Activated CD4-positive, alpha-beta memory T cell treated with anti-CD3 and anti-CD28 coated beads for 36 hours (primary cell): ENCODE data around the gene BCL7B. TPM values are rescaled to one million over a fixed set of nuclear protein-coding genes. Genes with fewer than 3 reads are reported as not detected.
A peak's percentile ranks its signal among the peaks of the same experiment; 100 is the strongest.
"Not testable (repeated sequence)": the region's sequence is repeated elsewhere in the genome, so short reads cannot be mapped to it uniquely, and the experiment has no call there.

Experiments used
- CTCF ChIA-PET: fragments of 350-600 bp; sonication (Branson Sonifier 250); formaldehyde crosslinking; loops from one replicate; lab custom pipeline; 2021; ENCODE audit warnings: antibody characterized with exemption, inconsistent platforms; lab: Charles Lee
- POLR2A ChIA-PET: fragments of 350-600 bp; sonication (Branson Sonifier 250); formaldehyde crosslinking; loops from one replicate; lab custom pipeline; 2021; ENCODE audit warnings: antibody characterized with exemption; lab: Charles Lee
- DNase-seq: peaks from one replicate; pipeline ENCODE4 v3.0.0-alpha.2; 2020
- H3K27ac Mint-ChIP-seq: one replicate; pipeline ENCODE4 v1.8.0; 2021; ENCODE audit warnings: mixed read lengths
- H3K27me3 Mint-ChIP-seq: one replicate; pipeline ENCODE4 v1.8.0; 2021; ENCODE audit warnings: mixed read lengths
- H3K36me3 Mint-ChIP-seq: one replicate; pipeline ENCODE4 v1.8.0; 2021; ENCODE audit warnings: mixed read lengths
- H3K4me1 Mint-ChIP-seq: one replicate; pipeline ENCODE4 v1.8.0; 2021; ENCODE audit warnings: low read depth, mixed read lengths
- H3K4me3 Mint-ChIP-seq: one replicate; pipeline ENCODE4 v1.8.0; 2021; ENCODE audit warnings: mild to moderate bottlenecking, mixed read lengths
- H3K9me3 Mint-ChIP-seq: one replicate; pipeline ENCODE4 v1.8.0; 2021; ENCODE audit warnings: mixed read lengths
- intact Hi-C: fragments of 100-400 bp; cut with micrococcal nuclease; formaldehyde crosslinking; loops from one replicate; pipeline ENCODE4 v1.15.1; 2023
- total RNA-seq, 2 experiments: library from RNA; stranded (reverse); gene quantifications; one replicate each; pipeline ENCODE4 v1.2.3, GENCODE V29; 2021

BCL7B gene
- total RNA-seq, 2 experiments from 2014 or later: 48.0 to 50.3 TPM

DNA sequence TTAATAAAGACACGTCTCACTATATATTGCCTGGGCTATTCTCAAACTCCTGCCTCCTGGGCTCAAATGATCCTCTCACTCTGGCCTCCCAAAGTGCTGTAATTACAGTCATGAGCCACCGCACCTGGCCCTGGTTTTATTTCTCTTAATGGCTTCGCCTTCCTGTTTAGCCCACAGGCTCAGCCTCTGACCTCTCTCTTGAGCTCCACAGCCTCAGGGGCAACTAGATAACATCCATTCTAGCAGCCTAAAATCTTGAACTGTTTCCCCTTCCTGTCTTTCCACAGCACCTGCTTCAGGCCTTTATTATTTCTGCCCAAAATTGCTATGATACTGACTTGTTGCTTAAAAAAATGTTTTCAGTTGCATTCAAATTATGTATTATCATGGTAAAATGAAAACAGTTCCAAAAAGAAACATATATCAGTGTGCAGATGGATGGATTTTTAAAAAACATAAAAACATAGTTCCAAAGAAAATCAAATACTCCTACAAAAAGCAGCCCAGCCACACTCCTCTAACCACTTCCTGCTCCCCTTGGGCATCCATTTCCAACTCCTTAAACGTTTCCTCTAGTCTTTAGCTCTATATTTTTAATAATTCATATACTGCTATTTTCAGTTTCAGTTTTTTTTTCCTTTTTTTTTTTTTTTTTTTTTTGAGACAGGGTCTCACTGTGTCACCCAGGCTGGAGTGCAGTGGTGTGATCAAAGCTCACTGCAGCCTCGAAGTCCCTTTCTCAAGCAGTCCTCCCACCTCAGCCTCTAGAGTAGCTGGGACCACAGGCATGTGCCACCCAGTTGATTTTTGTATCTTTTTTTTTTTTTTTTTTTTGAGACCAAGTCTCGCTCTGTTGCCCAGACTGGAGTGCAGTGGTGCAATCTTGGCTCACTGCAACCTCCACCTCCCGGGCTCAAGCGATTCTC, 30.3 kb downstream of the BCL7B start:
- no peaks in the 10 kb centered on the region for H3K27me3 Mint-ChIP-seq
- H3K4me1 Mint-ChIP-seq: peaks cover 31% of the 10 kb centered on the region
- no peak overlapping the region for H3K4me3 Mint-ChIP-seq
- ChIA-PET CTCF (no interaction called here), POLR2A (no interaction called here)
- H3K9me3 Mint-ChIP-seq: no peaks in the 10 kb centered on the region
- peak overlapping the region; percentile 71 for H3K27ac Mint-ChIP-seq
- DNase-seq: no peak
- intact Hi-C loops: loop anchor here (10.0 kb wide), 1 partner anchor 158 kb away; the partner anchor contains the start of genes BUD23 and DNAJC30
- H3K36me3 Mint-ChIP-seq: peaks cover under 1% of the 10 kb centered on the region

DNA sequence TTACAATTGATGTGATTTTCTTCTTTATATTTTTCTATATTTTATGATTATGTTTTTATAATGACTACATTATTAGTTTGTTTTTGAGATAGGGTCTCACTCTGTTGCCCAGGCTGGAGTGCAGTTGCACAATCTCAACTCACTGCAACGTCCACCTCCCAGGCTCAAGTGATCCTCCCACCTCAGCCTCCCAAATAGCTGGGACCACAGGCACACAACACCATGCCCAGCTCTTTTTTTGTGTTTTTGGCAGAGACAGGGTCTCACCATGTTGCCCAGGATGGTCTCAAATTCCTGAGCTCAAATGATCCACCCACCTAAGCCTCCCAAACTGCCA, 31.4 kb downstream of the BCL7B start:
- peaks cover 31% of the 10 kb centered on the region for H3K4me1 Mint-ChIP-seq
- H3K36me3 Mint-ChIP-seq, H3K27me3 Mint-ChIP-seq, DNase-seq, H3K9me3 Mint-ChIP-seq, H3K4me3 Mint-ChIP-seq: not testable (repeated sequence)
- intact Hi-C loops: loop anchor here (10.0 kb wide), 1 partner anchor 159 kb away; the partner anchor contains the start of genes BUD23 and DNAJC30
- ChIA-PET POLR2A (interaction anchor here (1.7 kb wide), 1 partner anchor 31 kb away, joined by 5 read pairs; the partner anchor contains the start of gene BCL7B), CTCF (interaction anchor here (1.3 kb wide), 1 partner anchor 74 kb away, joined by 8 read pairs; no protein-coding TSS in a partner anchor)
- H3K27ac Mint-ChIP-seq: peak overlapping the region; percentile 75

DNA sequence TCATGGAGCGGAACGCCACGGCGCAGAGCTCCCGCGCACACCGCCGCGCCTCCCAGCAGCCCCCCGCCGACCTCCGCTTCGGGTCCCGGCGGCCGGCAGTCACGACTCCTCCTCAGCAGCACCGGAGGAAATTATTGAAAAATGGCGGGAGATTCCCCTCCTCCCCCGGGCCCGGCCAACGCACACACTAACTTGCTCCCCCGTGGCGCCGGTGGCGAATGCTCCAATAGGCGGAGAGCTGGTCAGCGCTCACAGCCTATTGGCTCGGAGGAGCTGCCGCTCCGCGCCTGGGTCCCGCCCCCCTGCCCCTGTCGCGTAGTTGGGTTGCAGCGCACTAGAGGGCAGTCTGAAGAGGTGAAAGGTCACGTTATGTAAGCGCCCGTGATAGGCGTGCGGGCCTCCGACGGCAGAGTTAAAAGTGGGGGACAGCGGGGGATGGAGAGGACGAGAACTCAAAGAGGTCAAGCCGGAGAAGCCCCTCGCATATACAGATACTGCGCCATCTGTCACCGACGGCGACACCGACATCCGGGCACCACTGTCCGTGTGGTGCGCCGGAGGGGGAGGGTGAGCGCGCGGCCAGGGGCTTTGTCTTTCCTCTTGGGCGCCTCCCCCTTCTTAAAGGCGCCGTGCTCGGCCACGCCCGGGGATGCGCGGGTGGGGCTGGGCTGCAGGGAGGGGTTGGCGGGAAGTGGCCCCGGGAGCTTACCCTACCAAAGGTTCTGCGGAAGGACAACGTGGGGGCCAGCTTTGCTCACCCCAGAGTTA, 35.2 kb downstream of the BCL7B start, which contains the start of gene BAZ1B:
BAZ1B (minus strand) TSS at position 189 of the 768 bp plus-strand sequence. CDS start 360 bp downstream, outside the sequence.
- ChIA-PET CTCF (interaction anchor here (0.6 to 1.6 kb wide), 5 partner anchors 9 to 216 kb away, joined by 3 to 8 read pairs (median 3); partner anchors contain the start of genes ABHD11 and TBL2), POLR2A (interaction anchor here (0.9 to 3.7 kb wide), 10 partner anchors 9 to 216 kb away, joined by 3 to 32 read pairs (median 4); partner anchors contain the start of genes ABHD11, BCL7B and TBL2)
- Mint-ChIP-seq H3K27ac (peak within 1 kb of the TSS; percentile 96), H3K27me3 (no peaks in the 10 kb centered on the region), H3K4me3 (peak within 1 kb of the TSS; percentile 90), H3K4me1 (peaks cover 52% of the 10 kb centered on the region), H3K9me3 (no peaks in the 10 kb centered on the region), H3K36me3 (peaks cover 34% of the 10 kb centered on the region)
- peak; percentile 99 for DNase-seq
- intact Hi-C loops: loop anchor here (2.0 to 10.0 kb wide), 2 partner anchors 35 to 163 kb away; partner anchors contain the start of genes BCL7B, BUD23 and DNAJC30

DNA sequence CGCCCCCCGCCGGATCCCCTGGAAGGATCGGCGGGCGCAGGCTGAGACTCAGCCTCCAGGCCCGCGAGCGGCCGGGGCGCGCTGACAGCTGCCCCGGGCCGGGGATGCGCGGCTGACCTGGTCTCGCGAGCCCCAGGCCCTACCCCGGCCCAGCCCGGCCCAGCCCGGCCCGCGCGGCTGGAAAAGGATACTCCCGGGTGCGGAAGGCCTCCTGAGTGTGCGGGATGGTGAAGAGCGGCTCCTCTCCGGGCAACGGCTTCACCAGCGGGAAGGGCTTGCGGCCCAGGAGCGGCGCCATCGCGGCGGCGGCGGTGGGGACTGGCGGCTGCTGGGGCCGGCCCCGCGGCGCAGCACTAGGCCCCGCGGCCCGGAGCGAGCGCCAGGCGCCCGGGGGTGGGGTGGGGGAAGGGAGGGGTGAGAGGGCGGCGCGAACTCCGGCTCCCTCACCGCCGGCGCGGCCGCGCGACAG, 35.8 kb downstream of the BCL7B start:
- Mint-ChIP-seq H3K27ac (peak overlapping the region; percentile 94), H3K36me3 (peaks cover 40% of the 10 kb centered on the region), H3K27me3 (no peaks in the 10 kb centered on the region), H3K4me1 (peaks cover 50% of the 10 kb centered on the region), H3K4me3 (peak overlapping the region; percentile 63), H3K9me3 (no peaks in the 10 kb centered on the region)
- ChIA-PET POLR2A (interaction anchor here (0.9 to 3.7 kb wide), 8 partner anchors 10 to 196 kb away, joined by 3 to 32 read pairs (median 6); partner anchors contain the start of genes BCL7B and TBL2), CTCF (interaction anchor here (0.6 to 1.8 kb wide), 6 partner anchors 9 to 217 kb away, joined by 3 to 8 read pairs (median 4); partner anchors contain the start of gene ABHD11)
- no peak for DNase-seq
- intact Hi-C loops: loop anchor here (1.0 to 10.0 kb wide), 3 partner anchors 35 to 163 kb away; partner anchors contain the start of genes BCL7B, BUD23, DNAJC30 and TBL2

DNA sequence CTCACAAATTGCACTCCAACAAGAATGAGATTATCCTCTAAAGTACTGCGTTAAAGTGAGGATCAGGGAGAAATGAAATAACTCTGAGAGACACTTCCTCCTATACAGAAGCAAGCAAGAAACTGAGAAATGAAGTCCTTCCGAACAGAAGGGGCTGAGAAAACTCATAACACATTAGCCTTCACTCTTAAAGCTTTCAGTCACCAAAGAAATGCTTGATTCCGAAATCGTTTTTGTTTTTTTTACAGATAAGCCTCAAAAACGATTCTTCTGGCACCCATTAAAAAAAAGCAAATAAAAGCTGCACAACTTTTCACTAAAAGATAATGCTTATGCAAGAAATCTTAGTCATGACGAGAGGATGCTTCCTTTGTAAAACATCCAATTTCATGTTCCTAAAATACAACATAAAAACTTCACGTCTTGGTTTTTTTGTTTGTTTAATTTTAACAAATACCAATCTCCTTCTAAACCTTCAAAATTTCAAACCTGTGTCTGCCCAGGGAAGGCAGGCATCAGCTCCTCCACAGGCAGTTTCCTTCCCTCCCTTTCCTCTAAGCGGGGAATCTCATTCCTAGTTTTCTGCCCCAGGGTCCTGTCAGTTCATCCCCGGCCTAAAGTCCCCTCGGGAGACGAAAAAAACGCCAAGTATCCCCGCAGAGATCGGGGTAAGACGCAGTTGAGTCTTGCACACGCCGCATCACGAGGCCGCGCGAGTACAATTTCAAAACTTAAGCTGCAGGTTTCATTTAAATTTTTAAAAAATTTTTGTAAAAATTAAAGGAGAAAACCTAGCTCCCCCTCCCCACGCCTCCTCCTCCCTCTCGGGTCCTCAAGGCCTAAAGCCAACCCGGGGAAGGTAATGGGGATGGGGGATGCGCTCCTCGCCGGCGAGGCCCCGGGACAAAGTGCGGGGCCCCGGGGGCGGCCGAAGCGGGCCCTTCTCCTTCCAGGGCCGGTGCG, 36.5 kb downstream of the BCL7B start:
- CTCF ChIA-PET: interaction anchor here (0.6 to 1.8 kb wide), 7 partner anchors 8 to 89 kb away, joined by 3 to 8 read pairs (median 3); no protein-coding TSS in a partner anchor
- peaks cover 50% of the 10 kb centered on the region for H3K4me1 Mint-ChIP-seq
- H3K27ac Mint-ChIP-seq: peak overlapping the region; percentile 96
- intact Hi-C loops: loop anchor here (1.0 to 10.0 kb wide), 2 partner anchors 57 to 164 kb away; partner anchors contain the start of genes BUD23, DNAJC30 and TBL2
- POLR2A ChIA-PET: interaction anchor here (0.9 to 3.7 kb wide), 5 partner anchors 11 to 73 kb away, joined by 3 to 32 read pairs (median 17); partner anchors contain the start of genes BCL7B and TBL2
- no peaks in the 10 kb centered on the region for H3K27me3 Mint-ChIP-seq
- peaks cover 40% of the 10 kb centered on the region for H3K36me3 Mint-ChIP-seq
- DNase-seq: peak; percentile 25
- no peaks in the 10 kb centered on the region for H3K9me3 Mint-ChIP-seq
- peak overlapping the region; percentile 90 for H3K4me3 Mint-ChIP-seq

DNA sequence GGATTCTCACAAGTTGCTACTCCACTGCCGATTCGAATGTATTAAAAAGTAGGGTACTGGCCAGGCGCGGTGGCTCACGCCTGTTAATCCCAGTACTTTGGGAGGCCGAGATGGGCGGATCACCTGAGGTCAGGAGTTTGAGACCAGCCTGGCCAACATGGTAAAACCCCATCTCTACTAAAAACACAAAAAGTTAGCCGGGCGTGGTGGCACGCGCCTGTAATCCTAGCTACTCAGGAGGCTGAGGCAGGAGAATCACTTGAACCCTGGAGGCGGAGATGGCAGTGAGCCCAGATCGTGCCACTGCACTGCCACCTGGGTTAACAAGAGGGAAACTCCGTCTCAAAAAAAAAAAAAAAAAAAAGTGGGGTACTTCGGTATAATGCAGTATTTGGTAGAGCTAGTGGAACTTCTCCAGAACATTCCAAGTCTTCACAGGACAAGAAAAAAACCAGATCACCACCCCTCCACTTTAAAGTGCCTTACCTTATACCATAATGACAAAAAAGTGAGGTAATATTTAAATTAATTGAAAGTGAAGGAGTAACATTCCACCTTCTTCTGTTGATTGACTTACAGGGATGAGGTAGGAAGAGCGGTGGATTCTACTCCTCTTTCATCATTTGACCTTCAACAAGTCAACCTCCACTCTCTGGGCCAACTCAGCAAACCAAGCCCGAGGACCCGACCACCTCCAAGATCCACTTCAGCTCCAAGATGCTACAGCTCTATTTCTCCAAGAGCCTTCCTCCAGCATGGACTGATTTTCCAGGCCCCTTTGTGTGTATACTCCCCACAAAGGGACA, 37.4 kb downstream of the BCL7B start:
- DNase-seq: peak; percentile 61
- Mint-ChIP-seq H3K9me3 (no peaks in the 10 kb centered on the region), H3K4me3 (peak overlapping the region; percentile 90), H3K36me3 (peaks cover 43% of the 10 kb centered on the region), H3K27me3 (no peaks in the 10 kb centered on the region), H3K4me1 (peaks cover 44% of the 10 kb centered on the region), H3K27ac (peak overlapping the region; percentile 96)
- CTCF ChIA-PET: interaction anchor here (0.6 to 1.8 kb wide), 5 partner anchors 15 to 88 kb away, joined by 3 to 8 read pairs (median 3); no protein-coding TSS in a partner anchor
- intact Hi-C loops: loop anchor here (10.0 kb wide), 1 partner anchor 165 kb away; the partner anchor contains the start of genes BUD23 and DNAJC30
- POLR2A ChIA-PET: interaction anchor here (1.1 to 3.7 kb wide), 4 partner anchors 37 to 58 kb away, joined by 3 to 32 read pairs (median 18); partner anchors contain the start of genes BCL7B and TBL2

DNA sequence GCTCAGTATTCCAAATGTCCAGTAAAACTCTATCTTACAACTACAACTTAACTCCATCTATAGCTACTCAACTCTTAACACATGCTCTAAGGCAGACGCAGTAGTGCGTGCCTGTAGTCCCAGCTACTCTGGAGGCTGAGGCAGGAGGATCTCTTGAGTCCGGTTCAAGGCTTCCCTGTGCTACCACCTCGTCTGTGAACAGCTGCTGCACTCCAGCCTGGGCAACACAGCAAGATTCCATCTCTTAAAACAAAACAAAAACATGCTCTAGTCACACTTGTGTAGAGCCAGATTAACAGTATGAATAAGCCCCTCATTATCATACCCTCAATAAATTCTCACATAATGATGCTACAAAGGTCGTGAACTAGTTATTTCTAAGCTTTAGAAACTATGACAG, 39.0 kb downstream of the BCL7B start:
- POLR2A ChIA-PET: interaction anchor here (0.8 kb wide), 1 partner anchor 39 kb away, joined by 3 read pairs; the partner anchor contains the start of gene BCL7B
- Mint-ChIP-seq H3K27ac (peak overlapping the region; percentile 52), H3K9me3 (no peaks in the 10 kb centered on the region), H3K4me3 (peak overlapping the region; percentile 90), H3K27me3 (no peaks in the 10 kb centered on the region), H3K4me1 (peaks cover 46% of the 10 kb centered on the region), H3K36me3 (peaks cover 50% of the 10 kb centered on the region)
- CTCF ChIA-PET: interaction anchor here (0.9 to 1.9 kb wide), 3 partner anchors 32 to 216 kb away, joined by 4 to 6 read pairs (median 4); no protein-coding TSS in a partner anchor
- no peak for DNase-seq
- intact Hi-C loops: no loop called here

DNA sequence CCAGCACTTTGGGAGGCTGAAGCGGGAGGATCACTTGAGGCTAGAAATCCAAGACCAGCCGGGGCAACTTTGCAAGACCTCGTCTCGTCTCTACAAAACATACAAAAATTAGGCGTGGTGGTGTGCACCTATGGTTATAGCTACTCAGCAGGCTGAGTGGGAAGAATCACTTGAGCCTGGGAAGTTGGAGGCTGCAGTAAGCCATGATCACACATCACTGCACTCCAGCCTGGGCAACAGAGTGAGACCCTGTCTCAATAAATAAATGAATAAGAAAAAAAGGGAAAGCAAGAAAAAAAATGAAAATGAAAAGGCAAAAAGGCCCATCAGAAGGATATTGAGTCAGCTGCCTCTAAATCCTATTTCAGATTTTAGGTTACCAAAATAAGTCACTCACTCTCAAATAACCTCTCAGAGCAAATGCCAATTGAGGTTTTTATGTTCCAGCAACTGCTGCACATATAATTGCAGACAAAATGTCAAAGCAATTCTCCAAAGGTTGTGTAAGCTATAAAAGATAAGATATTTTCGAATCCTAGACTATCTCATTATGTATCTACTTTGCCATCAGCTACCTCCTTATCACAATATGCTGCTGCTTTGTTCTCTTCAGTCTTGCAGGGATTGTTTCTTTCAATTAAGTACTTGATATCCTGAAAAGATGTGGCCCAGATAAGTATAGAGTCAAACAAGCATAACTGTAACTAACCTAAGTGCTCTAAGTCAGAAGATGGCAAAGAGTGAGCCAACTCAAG, 40.1 kb downstream of the BCL7B start:
- POLR2A ChIA-PET: no interaction called here
- intact Hi-C loops: no loop called here
- Mint-ChIP-seq H3K9me3 (no peaks in the 10 kb centered on the region), H3K27me3 (no peaks in the 10 kb centered on the region), H3K4me1 (peaks cover 49% of the 10 kb centered on the region), H3K4me3 (no peak overlapping the region), H3K36me3 (peaks cover 58% of the 10 kb centered on the region), H3K27ac (no peak overlapping the region)
- no peak for DNase-seq
- CTCF ChIA-PET: interaction anchor here (1.8 to 1.9 kb wide), 2 partner anchors 31 to 217 kb away, joined by 4 to 6 read pairs; no protein-coding TSS in a partner anchor

DNA sequence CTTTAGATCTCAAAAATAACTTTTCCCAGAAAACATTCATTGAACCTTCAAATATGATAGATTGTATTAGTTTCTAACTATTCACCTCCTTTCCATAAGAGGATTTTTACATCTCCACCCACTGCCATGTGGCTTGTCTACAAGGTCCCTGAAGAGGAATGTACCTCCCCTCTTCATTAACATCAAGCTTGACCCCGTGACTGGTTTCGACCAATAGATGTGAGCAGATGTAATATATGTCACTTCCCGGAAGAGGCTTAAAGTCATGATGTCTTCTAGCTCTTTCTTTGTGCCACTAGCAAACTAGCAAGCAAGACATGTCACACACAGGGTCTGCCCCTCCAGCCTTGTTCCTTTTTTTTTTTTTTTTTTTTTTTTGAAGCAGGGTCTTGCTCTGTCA, 42.3 kb downstream of the BCL7B start:
- ChIA-PET CTCF (interaction anchor here (0.7 kb wide), 1 partner anchor 39 kb away, joined by 3 read pairs; no protein-coding TSS in a partner anchor), POLR2A (interaction anchor here (0.6 kb wide), 1 partner anchor 39 kb away, joined by 3 read pairs; no protein-coding TSS in a partner anchor)
- Mint-ChIP-seq H3K27ac (no peak overlapping the region), H3K36me3 (peaks cover 54% of the 10 kb centered on the region), H3K9me3 (no peaks in the 10 kb centered on the region), H3K27me3 (no peaks in the 10 kb centered on the region), H3K4me3 (no peak overlapping the region), H3K4me1 (peaks cover 47% of the 10 kb centered on the region)
- DNase-seq: no peak
- intact Hi-C loops: no loop called here
